CD4-positive, alpha-beta T cell (primary cell): Measurements from ENCODE around the gene SOST. TPM values are rescaled to one million over a fixed set of nuclear protein-coding genes. Genes with fewer than 3 reads are reported as not detected.

ENCODE experiments used
- ATAC-seq: fragments of 200-7000 bp; cut with Tn5 transposase; one replicate; pipeline ENCODE4 v1.10.0; 2022; ENCODE audit warnings: mild to moderate bottlenecking; ENCODE audit not compliant: poor library complexity
- CTCF ChIA-PET: fragments of 350-600 bp; sonication (Branson Sonifier 250); formaldehyde crosslinking; loops from one replicate; lab custom pipeline; 2021; ENCODE audit warnings: antibody characterized with exemption, inconsistent platforms; lab: Charles Lee
- POLR2A ChIA-PET: fragments of 350-600 bp; sonication (Branson Sonifier 250); formaldehyde crosslinking; loops from one replicate; lab custom pipeline; 2021; ENCODE audit warnings: antibody characterized with exemption, inconsistent platforms; lab: Charles Lee
- DNase-seq, 14 experiments: peaks; one replicate each; pipeline ENCODE4 v3.0.0-alpha.2; 2013 to 2020; ENCODE audit warnings: mixed read lengths in 2 of 14
- H3K27ac ChIP-seq, 2 donors: one replicate each; pipeline versions ENCODE4 v1.5.1 to v1.7.0; 2013; ENCODE audit warnings: low read length in 2 of 2, low read depth in 1 of 2, mild to moderate bottlenecking in 1 of 2
- H3K27me3 ChIP-seq, 2 experiments: 1 replicate in 1 of 2; 2 replicates in 1 of 2; pipeline versions ENCODE4 v1.6.1 to v1.7.0; 2013; ENCODE audit warnings: low read length in 2 of 2, control low read depth in 1 of 2, mild to moderate bottlenecking in 1 of 2, moderate library complexity in 1 of 2; ENCODE audit not compliant: insufficient read depth in 2 of 2, control insufficient read depth in 1 of 2
- H3K36me3 ChIP-seq: one replicate; pipeline ENCODE4 v1.6.1; 2013; ENCODE audit warnings: low read length, control low read depth; ENCODE audit not compliant: insufficient read depth
- H3K4me1 ChIP-seq: one replicate; pipeline ENCODE4 v1.6.1; 2013; ENCODE audit warnings: low read length, control low read depth; ENCODE audit not compliant: insufficient read depth
- H3K4me3 ChIP-seq: one replicate; pipeline ENCODE4 v1.5.1; 2013; ENCODE audit warnings: mild to moderate bottlenecking, low read length, moderate library complexity
- H3K9me3 ChIP-seq, 2 experiments: 1 replicate in 1 of 2; 2 replicates in 1 of 2; pipeline versions ENCODE4 v1.6.1 to v1.7.0; 2013; ENCODE audit warnings: low read length in 2 of 2, mild to moderate bottlenecking in 2 of 2, control low read depth in 1 of 2, moderate library complexity in 1 of 2; ENCODE audit not compliant: control insufficient read depth in 1 of 2, insufficient read depth in 1 of 2
- H3K27ac Mint-ChIP-seq: one replicate; pipeline ENCODE4 v1.8.0; 2020; ENCODE audit warnings: mixed read lengths
- H3K27me3 Mint-ChIP-seq: one replicate; pipeline ENCODE4 v1.8.0; 2021; ENCODE audit warnings: mixed read lengths
- H3K36me3 Mint-ChIP-seq: one replicate; pipeline ENCODE4 v1.8.0; 2021; ENCODE audit warnings: low read depth, mixed read lengths
- H3K4me1 Mint-ChIP-seq: one replicate; pipeline ENCODE4 v1.8.0; 2021; ENCODE audit warnings: low read depth, mixed read lengths
- H3K4me3 Mint-ChIP-seq: one replicate; pipeline ENCODE4 v1.8.0; 2020; ENCODE audit warnings: mild to moderate bottlenecking, mixed read lengths
- H3K9me3 Mint-ChIP-seq: one replicate; pipeline ENCODE4 v1.8.0; 2020; ENCODE audit warnings: mixed read lengths
- intact Hi-C, 2 experiments: fragments of 100-400 bp; cut with DNase I in 1 of 2; cut with micrococcal nuclease in 1 of 2; formaldehyde crosslinking; loops; one replicate each; pipeline versions ENCODE4 v1.15.1 to v1.9.0; 2023 to 2025; cut with DNase I, micrococcal nuclease
- total RNA-seq, 174 experiments: library from RNA in 2 of 174; stranded (reverse) in 2 of 174; gene quantifications; one replicate each; pipeline ENCODE4 v1.2.3 and lab custom pipeline; 2021 to 2026
- TF ChIP-seq, protein P1 (sequence below): fragments of 200-600 bp; IDR thresholded peaks from one replicate; pipeline ENCODE4 v1.8.0; 2022; ENCODE audit warnings: antibody characterized with exemption, mild to moderate bottlenecking

The SOST gene
- total RNA-seq, 2 experiments from 2014 or later: not detected

DNA sequence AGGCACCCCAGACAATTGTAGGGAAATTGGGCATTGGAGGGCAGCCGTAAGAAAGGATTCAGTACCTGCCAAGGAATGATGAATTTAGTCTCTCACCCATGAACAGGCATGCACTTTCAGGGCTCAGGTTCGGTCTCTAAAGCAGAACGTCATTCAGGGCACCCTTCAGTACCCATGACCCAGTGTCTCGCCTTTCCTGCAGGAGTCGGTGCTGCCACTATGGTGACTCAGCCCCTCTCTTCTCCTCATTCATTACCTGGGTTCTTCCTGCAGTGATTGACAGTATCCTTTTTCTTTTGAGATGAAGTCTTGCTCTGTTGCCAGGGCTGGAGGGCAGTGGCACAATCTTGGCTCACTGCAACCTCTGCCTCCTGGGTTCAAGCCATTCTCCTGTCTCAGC lies 8.4 kb downstream of the SOST start:
- Histone ChIP-seq H3K9me3 (no peaks in the 10 kb centered on the region), H3K4me1 (no peaks in the 10 kb centered on the region), H3K4me3 (no peak overlapping the region), H3K27ac (no peak overlapping the region), H3K36me3 (no peaks in the 10 kb centered on the region), H3K27me3 (peaks cover 12 to 20% of the 10 kb centered on the region in 2 experiments)
- Mint-ChIP-seq H3K9me3 (no peaks in the 10 kb centered on the region), H3K36me3 (no peaks in the 10 kb centered on the region), H3K4me3 (no peak overlapping the region), H3K27me3 (peaks cover 72% of the 10 kb centered on the region), H3K27ac (no peak overlapping the region), H3K4me1 (no peaks in the 10 kb centered on the region)
- ChIA-PET POLR2A (no interaction called here), CTCF (no interaction called here)
- ATAC-seq (no peak), DNase-seq (no peak)
- intact Hi-C loops: no loop called here
- TF ChIP-seq, protein P1, sequence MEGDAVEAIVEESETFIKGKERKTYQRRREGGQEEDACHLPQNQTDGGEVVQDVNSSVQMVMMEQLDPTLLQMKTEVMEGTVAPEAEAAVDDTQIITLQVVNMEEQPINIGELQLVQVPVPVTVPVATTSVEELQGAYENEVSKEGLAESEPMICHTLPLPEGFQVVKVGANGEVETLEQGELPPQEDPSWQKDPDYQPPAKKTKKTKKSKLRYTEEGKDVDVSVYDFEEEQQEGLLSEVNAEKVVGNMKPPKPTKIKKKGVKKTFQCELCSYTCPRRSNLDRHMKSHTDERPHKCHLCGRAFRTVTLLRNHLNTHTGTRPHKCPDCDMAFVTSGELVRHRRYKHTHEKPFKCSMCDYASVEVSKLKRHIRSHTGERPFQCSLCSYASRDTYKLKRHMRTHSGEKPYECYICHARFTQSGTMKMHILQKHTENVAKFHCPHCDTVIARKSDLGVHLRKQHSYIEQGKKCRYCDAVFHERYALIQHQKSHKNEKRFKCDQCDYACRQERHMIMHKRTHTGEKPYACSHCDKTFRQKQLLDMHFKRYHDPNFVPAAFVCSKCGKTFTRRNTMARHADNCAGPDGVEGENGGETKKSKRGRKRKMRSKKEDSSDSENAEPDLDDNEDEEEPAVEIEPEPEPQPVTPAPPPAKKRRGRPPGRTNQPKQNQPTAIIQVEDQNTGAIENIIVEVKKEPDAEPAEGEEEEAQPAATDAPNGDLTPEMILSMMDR: no peak

DNA sequence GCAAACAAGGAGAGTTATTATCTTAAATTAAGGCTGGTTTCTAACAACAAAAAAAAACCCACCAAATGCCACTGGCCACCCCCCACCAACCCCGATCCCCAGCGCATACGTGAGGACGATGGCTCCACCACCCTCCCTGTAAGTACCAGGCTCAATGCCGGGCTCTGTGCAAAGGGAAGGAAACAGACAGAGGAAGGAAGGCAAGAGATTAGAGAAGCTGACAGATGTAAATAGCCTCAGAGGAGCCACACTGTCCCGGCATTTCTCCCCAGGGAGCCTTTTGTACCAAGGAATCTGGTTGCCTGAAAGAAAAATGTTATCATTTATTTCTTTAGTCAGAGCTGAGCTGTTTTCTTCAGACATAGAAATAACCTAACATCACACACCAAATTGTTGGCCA lies 13.1 kb downstream of the SOST start:
- ATAC-seq: no peak
- no peaks in the 10 kb centered on the region for H3K36me3 ChIP-seq
- Mint-ChIP-seq H3K4me1 (no peaks in the 10 kb centered on the region), H3K27me3 (peaks cover 54% of the 10 kb centered on the region), H3K36me3 (no peaks in the 10 kb centered on the region), H3K9me3 (no peaks in the 10 kb centered on the region), H3K4me3 (no peak overlapping the region), H3K27ac (no peak overlapping the region)
- ChIA-PET POLR2A (no interaction called here), CTCF (interaction anchor here (0.6 kb wide), 1 partner anchor 175 kb away, joined by 3 read pairs; no protein-coding TSS in a partner anchor)
- H3K27me3 ChIP-seq: peaks cover 4 to 10% of the 10 kb centered on the region in 2 experiments
- H3K27ac ChIP-seq: no peak overlapping the region
- TF ChIP-seq, protein P1: no peak
- intact Hi-C loops: no loop called here
- H3K4me1 ChIP-seq: no peaks in the 10 kb centered on the region
- no peak for DNase-seq
- H3K9me3 ChIP-seq: no peaks in the 10 kb centered on the region
- H3K4me3 ChIP-seq: no peak overlapping the region

- no peak for DNase-seq
- Mint-ChIP-seq H3K27me3 (peaks cover 52% of the 10 kb centered on the region), H3K4me1 (no peaks in the 10 kb centered on the region), H3K4me3 (no peak overlapping the region), H3K27ac (no peak overlapping the region), H3K9me3 (no peaks in the 10 kb centered on the region), H3K36me3 (no peaks in the 10 kb centered on the region)
- Histone ChIP-seq H3K9me3 (no peaks in the 10 kb centered on the region), H3K4me1 (no peaks in the 10 kb centered on the region), H3K4me3 (no peak overlapping the region), H3K36me3 (no peaks in the 10 kb centered on the region), H3K27me3 (peaks cover 4 to 10% of the 10 kb centered on the region in 2 experiments), H3K27ac (no peak overlapping the region)
- ATAC-seq: no peak
- intact Hi-C loops: no loop called here
- TF ChIP-seq, protein P1: no peak
- ChIA-PET CTCF (interaction anchor here (1.0 kb wide), 1 partner anchor 18 kb away, joined by 3 read pairs; no protein-coding TSS in a partner anchor), POLR2A (no interaction called here)
These were observed 17.0 kb downstream of the SOST start for GRCh38 chr17:43741636-43742035.
